SK-MEL-5 (cell line): ENCODE data around the gene VSTM4. TPM values are rescaled to one million over a fixed set of nuclear protein-coding genes. Genes with fewer than 3 reads are reported as not detected.

ENCODE experiments used
- DNase-seq: peaks from one replicate; pipeline ENCODE4 v3.0.0-alpha.2; 2016; ENCODE audit warnings: low read depth, low spot score
- in situ Hi-C: cut with HindIII; loops from 2 replicates; pipeline ENCODE4 v1.10.0; 2016; ENCODE audit warnings: low sequenced_read_pairs, high pct_unique_total_duplicates, low pct_unique_long_range_greater_than_20kb
- total RNA-seq: library from RNA; depleted of rRNA; stranded (reverse); fragments of >200 nt; shearing (Covaris generic); gene quantifications from 2 replicates; pipeline ENCODE4 v1.2.3, GENCODE V29; 2014

The VSTM4 gene
- total RNA-seq, 1 experiment from 2014 or later: not detected

GRCh38 chr10:49128854-49129253 is 13.5 kb upstream of the VSTM4 start:
- in situ Hi-C loops: no loop called here
- no peak for DNase-seq

DNA sequence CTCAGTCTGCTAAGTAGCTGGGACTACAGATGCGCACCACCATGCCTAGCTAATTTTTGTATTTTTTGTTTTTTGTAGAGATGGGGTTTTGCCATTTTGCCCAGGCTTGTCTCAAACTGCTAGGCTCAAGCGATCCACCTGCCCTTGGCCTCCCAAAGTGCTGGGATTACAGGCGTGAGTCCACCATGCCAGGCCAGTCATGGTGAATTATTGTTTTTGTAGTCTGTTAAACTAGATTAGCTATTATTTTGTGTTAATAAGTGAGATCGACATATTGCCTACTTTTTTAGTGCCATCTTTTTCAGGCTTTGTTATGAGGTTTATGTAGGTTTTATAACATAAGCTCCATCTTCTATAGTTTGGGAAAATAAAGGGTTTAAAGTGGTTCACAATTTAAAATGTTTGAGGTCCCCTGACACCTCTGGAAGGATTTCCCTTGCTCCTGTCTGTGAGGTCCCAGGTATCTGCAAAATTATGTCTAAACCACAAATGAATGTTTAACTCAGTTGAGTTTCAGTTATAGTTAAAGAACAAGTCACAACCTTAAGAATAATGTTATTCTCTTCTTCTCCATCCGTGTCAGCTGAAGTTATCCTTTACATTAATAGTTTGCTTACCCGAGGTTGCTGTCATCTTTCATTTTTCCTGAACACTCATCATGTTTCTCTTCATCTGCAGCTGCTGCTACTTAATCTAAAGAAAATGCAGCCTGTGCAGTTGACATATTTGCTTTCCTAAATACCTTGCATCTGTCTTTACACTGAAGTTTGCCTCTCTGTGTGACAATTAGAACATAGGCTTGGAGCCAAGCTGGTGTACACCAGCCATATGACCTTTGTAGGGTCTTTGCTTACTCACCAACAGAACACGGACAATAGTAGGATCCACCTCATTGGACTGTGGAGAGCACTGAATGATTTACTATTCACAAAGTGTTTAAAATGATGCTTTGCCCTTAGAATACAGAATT is 8.9 kb upstream of the VSTM4 start:
- DNase-seq: no peak
- in situ Hi-C loops: no loop called here

- DNase-seq: no peak
- in situ Hi-C loops: no loop called here
Observed at GRCh38 chr10:49120911-49121310, 5.6 kb upstream of the VSTM4 start.

DNA sequence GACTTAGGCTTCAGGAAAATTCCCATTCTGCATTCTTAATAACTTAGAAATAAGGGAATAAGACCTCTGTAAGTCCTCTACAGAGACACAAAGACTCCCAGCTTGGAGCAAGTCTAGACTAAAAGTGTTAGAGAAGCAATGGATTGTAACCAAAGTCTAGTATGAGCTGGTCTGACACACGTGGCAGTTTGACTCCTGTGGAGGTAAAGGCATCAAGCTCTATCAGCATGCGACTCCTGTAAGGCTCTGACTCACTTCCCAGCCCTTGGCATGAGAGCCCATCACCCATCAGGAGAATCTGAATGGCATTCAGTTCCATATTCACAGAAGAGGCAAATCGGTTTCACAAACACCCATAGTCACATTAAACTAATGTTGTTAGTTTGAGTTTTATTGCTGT is 4.4 kb upstream of the VSTM4 start:
- in situ Hi-C loops: no loop called here
- DNase-seq: no peak

GRCh38 chr10:49118430-49119074 is 3.2 kb upstream of the VSTM4 start:
- DNase-seq: no peak
- in situ Hi-C loops: no loop called here

DNA sequence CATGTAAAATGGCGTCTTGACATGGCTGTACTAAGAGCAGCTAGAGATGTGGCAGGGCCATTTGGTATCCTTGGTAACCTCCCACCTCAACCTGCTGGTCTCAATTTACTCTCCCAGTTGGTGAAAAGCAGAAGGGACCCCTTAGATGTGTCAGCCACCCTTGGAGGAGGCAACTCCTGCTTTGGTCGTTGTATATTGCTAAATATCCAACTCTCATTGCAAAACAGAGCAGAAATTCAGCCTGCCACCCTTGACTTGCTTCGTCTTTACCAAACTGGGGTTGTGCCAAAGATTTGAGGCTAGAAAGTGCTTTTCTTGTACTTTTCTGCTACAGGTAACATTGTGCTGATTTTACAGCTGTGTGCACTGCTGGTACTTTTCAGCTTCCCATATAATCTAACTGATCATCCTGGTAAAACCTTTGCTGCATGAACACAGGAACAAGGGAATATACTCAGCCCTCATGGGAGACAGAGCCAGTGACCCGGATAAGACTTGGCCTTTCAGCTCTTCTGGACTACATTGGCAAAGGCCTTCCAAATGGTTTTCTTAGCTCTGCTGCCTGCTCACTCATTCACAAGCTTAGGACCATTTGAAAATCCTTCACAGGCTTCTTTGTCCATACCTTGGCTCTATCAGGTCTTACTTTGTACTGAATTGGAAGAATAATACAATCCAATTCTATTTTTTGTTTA is 2.2 kb upstream of the VSTM4 start:
- in situ Hi-C loops: no loop called here
- DNase-seq: no peak

- in situ Hi-C loops: no loop called here
Observed at GRCh38 chr10:49116509-49117375, 1.4 kb upstream of the VSTM4 start.

GRCh38 chr10:49115796-49116508 is 630 bp upstream of the VSTM4 start:
- in situ Hi-C loops: no loop called here
- DNase-seq: no peak

More at GRCh38 chr10:49116509-49117375, 1.4 kb upstream of the VSTM4 start:
- DNase-seq: no peak

DNA sequence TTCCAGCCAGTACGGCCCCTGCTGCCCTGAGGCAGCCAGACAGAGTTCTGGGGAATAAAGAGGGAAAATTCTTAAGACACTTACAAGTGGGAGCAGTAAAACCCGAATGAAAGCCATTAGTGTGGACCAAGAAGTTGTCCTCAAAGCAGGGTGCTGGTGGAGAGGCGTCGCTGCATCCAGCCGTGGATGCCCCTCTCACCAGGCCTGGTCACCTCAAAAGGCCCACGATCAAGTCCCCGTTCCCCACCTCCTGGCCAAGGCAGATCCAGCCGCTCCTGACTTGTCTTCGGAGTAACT is 656 bp downstream of the VSTM4 start:
- in situ Hi-C loops: no loop called here
- no peak for DNase-seq

- no peak for DNase-seq
- in situ Hi-C loops: no loop called here
Observed at GRCh38 chr10:49113741-49114141, 1.6 kb downstream of the VSTM4 start.

DNA sequence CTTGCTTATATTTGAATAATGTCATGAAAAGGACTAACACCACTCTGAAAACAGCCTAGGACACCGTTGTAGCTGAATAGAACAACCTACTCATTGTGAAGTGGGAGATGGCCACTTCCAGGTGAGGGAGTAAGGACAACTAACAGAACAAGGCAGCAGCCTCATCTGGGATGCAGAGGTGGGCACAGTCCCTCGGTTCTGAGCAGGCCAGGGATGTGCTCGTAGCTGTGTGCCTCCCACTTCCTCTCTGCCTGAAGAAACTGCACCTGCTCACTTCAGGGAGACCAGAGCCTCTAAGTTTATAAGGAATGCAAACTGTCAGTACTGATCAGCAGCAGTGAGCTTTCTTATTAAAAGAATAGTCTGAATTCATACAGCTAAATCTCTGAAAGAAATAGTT is 2.5 kb downstream of the VSTM4 start:
- no peak for DNase-seq
- in situ Hi-C loops: no loop called here

DNA sequence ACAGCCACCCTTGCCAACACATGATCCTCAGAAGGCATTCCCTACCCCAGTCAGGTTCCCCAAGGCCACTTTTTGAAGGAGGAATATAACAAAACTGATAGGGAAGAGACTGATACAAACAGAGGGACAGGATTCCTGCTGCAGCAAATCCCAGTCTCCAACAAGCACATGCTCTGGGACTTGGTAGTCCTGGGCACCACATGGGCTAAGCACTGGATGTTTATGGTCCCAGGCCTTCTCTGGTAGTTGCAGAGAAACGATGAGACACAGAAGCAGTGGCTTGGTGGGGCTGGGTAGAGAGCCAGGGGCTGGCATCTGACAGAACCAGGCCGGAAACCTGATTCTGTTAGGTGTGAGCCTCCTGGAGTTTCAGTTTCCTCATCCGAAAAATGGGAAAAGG is 3.2 kb downstream of the VSTM4 start:
- in situ Hi-C loops: no loop called here
- no peak for DNase-seq

GRCh38 chr10:49111320-49111698 is 4.0 kb downstream of the VSTM4 start:
- DNase-seq: no peak
- in situ Hi-C loops: no loop called here

GRCh38 chr10:49110684-49111319 is 4.5 kb downstream of the VSTM4 start:
- no peak for DNase-seq
- in situ Hi-C loops: no loop called here

GRCh38 chr10:49109669-49110340 is 5.5 kb downstream of the VSTM4 start:
- in situ Hi-C loops: no loop called here
- no peak for DNase-seq

DNA sequence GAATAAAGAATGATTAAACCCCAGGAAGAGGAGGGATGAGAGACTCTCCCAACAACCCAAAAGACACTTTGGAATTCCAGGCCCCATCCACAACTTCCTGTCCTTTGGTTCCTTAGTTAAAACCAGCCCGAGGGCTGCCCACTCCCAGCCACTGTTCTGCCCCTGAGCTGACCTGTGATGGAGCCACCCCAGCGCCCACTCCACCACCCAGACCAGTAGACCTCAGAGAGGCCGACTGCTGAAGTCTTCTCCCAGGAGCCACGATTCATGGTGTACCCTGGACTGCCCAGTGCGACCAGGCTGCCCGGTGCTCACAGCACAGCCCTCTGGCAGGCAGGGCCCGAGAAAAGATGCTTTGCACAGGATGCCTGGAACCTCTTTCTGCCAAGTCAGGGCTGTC is 6.7 kb downstream of the VSTM4 start:
- in situ Hi-C loops: no loop called here
- no peak for DNase-seq
